Measurements from ENCODE around the gene DDX54.

DNA sequence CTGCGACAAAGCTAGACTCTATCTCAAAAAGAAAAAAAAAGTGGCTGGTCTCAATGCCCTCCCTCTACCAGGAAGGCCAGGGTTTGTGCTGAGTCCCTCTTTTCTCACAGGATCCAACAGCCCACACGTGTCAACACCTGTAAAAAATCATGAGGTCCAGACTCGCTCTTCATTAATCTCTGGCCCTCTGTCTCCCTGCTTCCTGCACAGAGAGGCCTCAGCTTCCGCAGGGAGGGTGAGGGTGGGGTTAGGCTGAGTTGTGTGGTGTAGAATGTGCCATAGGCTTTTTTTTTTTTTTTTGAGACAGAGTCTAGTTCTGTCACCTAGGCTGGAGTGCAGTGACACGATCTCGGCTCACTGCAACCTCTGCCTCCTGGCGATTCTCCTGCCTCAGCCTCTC, 29.6 kb downstream of the DDX54 start:
- TF ChIP-seq, protein P1, sequence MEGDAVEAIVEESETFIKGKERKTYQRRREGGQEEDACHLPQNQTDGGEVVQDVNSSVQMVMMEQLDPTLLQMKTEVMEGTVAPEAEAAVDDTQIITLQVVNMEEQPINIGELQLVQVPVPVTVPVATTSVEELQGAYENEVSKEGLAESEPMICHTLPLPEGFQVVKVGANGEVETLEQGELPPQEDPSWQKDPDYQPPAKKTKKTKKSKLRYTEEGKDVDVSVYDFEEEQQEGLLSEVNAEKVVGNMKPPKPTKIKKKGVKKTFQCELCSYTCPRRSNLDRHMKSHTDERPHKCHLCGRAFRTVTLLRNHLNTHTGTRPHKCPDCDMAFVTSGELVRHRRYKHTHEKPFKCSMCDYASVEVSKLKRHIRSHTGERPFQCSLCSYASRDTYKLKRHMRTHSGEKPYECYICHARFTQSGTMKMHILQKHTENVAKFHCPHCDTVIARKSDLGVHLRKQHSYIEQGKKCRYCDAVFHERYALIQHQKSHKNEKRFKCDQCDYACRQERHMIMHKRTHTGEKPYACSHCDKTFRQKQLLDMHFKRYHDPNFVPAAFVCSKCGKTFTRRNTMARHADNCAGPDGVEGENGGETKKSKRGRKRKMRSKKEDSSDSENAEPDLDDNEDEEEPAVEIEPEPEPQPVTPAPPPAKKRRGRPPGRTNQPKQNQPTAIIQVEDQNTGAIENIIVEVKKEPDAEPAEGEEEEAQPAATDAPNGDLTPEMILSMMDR (conservative IDR thresholded peaks at IDR 0.05 in 1 of 2, IDR thresholded peaks at IDR 0.05 in 1 of 2; ENCODE audit: extremely low read depth in 1 of 2, insufficient read depth in 1 of 2, low read depth in 1 of 2, low read length in 2 of 2) = no peak
- TF ChIP-seq EZH2 (IDR thresholded peaks at IDR 0.05; ENCODE audit: borderline replicate concordance, low read length) = no peak
